IMR-90 (cell line): Measurements from ENCODE around the gene NLGN1. TPM values are rescaled to one million over a fixed set of nuclear protein-coding genes. Genes with fewer than 3 reads are reported as not detected.

Experiments used
- ATAC-seq: fragments of 200-7000 bp; cut with Tn5 transposase; 2 replicates; pipeline ENCODE4 v1.9.1; 2020; ENCODE audit warnings: low read depth, mild to moderate bottlenecking, moderate library complexity
- BruUV-seq: library from RNA; stranded (reverse); fragments of 400-500 nt; replicated peaks from 2 replicates; lab custom pipeline; 2021; lab: Mats Ljungman, UMichigan
- CTCF ChIA-PET: fragments of 300-600 bp; formaldehyde crosslinking; extraction: SDS; loops from one replicate; lab custom pipeline; 2021; ENCODE audit warnings: antibody characterized with exemption; lab: Yijun Ruan, JAX
- POLR2A ChIA-PET: fragments of 300-600 bp; sonication (Branson Sonifier 250); formaldehyde crosslinking; loops from one replicate; lab custom pipeline; 2022; ENCODE audit warnings: antibody characterized with exemption; ENCODE audit not compliant: unreplicated experiment; lab: Charles Lee
- DNase-seq: peaks from one replicate; pipeline ENCODE4 v3.0.0; 2013
- H2AFZ ChIP-seq: replicated peaks from 2 replicates; pipeline ENCODE3; 2013; ENCODE audit warnings: low read length, mild to moderate bottlenecking; ENCODE audit not compliant: poor library complexity
- H2AK5ac ChIP-seq: 2 replicates; pipeline ENCODE4 v1.6.1; 2013; ENCODE audit warnings: low read depth, low read length, inconsistent platforms
- H2AK9ac ChIP-seq: replicated peaks from 2 replicates; pipeline ENCODE3; 2013; ENCODE audit warnings: mild to moderate bottlenecking, low read depth, low read length, moderate library complexity; ENCODE audit not compliant: poor library complexity
- H2BK120ac ChIP-seq: 2 replicates; pipeline ENCODE4 v1.6.1; 2013; ENCODE audit warnings: low read depth, low read length, inconsistent platforms
- H2BK15ac ChIP-seq: 3 replicates; pipeline ENCODE4 v1.6.1; 2013; ENCODE audit warnings: low read depth, low read length, inconsistent platforms
- H2BK20ac ChIP-seq: 2 replicates; pipeline ENCODE4 v1.6.1; 2013; ENCODE audit warnings: low read depth, mild to moderate bottlenecking, inconsistent platforms, low read length, moderate library complexity
- H2BK5ac ChIP-seq: 2 replicates; pipeline ENCODE4 v1.6.1; 2013; ENCODE audit warnings: mild to moderate bottlenecking, low read depth, low read length, inconsistent platforms; ENCODE audit not compliant: poor library complexity, severe bottlenecking
- H3K14ac ChIP-seq: replicated peaks from 2 replicates; pipeline ENCODE4 v1.6.1; 2013; ENCODE audit warnings: low read depth, low read length, inconsistent platforms
- H3K18ac ChIP-seq: 2 replicates; pipeline ENCODE4 v1.6.1; 2013; ENCODE audit warnings: low read depth, low read length, control low read depth
- H3K23ac ChIP-seq: 2 replicates; pipeline ENCODE4 v1.6.1; 2013; ENCODE audit warnings: low read depth, low read length, inconsistent platforms
- H3K27ac ChIP-seq: 2 replicates; pipeline ENCODE4 v1.5.1; 2013; ENCODE audit warnings: mild to moderate bottlenecking, control low read depth, low read length; ENCODE audit not compliant: insufficient read depth
- H3K27me3 ChIP-seq: 2 replicates; pipeline ENCODE4 v1.6.1; 2013; ENCODE audit warnings: low read length; ENCODE audit not compliant: control insufficient read depth, insufficient read depth
- H3K36me3 ChIP-seq: 2 replicates; pipeline ENCODE4 v1.6.1; 2013; ENCODE audit warnings: low read length, mixed read lengths; ENCODE audit not compliant: control insufficient read depth, insufficient read depth
- H3K4ac ChIP-seq: 2 replicates; pipeline ENCODE4 v1.6.1; 2013; ENCODE audit warnings: low read depth, low read length, inconsistent platforms
- H3K4me1 ChIP-seq: 2 replicates; pipeline ENCODE4 v1.6.1; 2013; ENCODE audit warnings: low read length, mixed read lengths; ENCODE audit not compliant: control insufficient read depth, insufficient read depth
- H3K4me2 ChIP-seq: 2 replicates; pipeline ENCODE4 v1.6.1; 2013; ENCODE audit warnings: low read depth, mild to moderate bottlenecking, control low read depth, low read length, moderate library complexity
- H3K4me3 ChIP-seq: 2 replicates; pipeline ENCODE4 v1.5.1; 2013; ENCODE audit warnings: low read depth, mild to moderate bottlenecking, control low read depth, low read length, moderate library complexity; ENCODE audit not compliant: insufficient read depth
- H3K56ac ChIP-seq: 2 replicates; pipeline ENCODE4 v1.6.1; 2013; ENCODE audit warnings: low read length, inconsistent platforms; ENCODE audit not compliant: insufficient read depth; ENCODE audit errors: extremely low read depth
- H3K79me1 ChIP-seq, 2 experiments: 2 replicates each; pipeline ENCODE4 v1.6.1; 2013; ENCODE audit warnings: low read length in 2 of 2, inconsistent platforms in 1 of 2, low read depth in 1 of 2
- H3K9ac ChIP-seq: 2 replicates; pipeline ENCODE4 v1.6.1; 2013; ENCODE audit warnings: low read depth, low read length, control low read depth
- H3K9me1 ChIP-seq: 2 replicates; pipeline ENCODE4 v1.6.1; 2013; ENCODE audit warnings: low read length, inconsistent platforms; ENCODE audit not compliant: insufficient read depth
- H3K9me3 ChIP-seq: 2 replicates; pipeline ENCODE4 v1.6.1; 2013; ENCODE audit warnings: low read length; ENCODE audit not compliant: control insufficient read depth, insufficient read depth
- H4K20me1 ChIP-seq: 2 replicates; pipeline ENCODE4 v1.6.1; 2013; ENCODE audit warnings: low read length, inconsistent platforms; ENCODE audit not compliant: insufficient read depth
- H4K5ac ChIP-seq: 2 replicates; pipeline ENCODE4 v1.6.1; 2013; ENCODE audit warnings: mild to moderate bottlenecking, low read depth, low read length, control low read depth
- H4K8ac ChIP-seq, 2 experiments: 2 replicates each; pipeline ENCODE4 v1.6.1; 2013; ENCODE audit warnings: low read depth in 2 of 2, low read length in 2 of 2, control low read depth in 1 of 2, inconsistent platforms in 1 of 2
- H4K91ac ChIP-seq: 2 replicates; pipeline ENCODE4 v1.6.1; 2013; ENCODE audit warnings: low read depth, low read length, inconsistent platforms; ENCODE audit not compliant: insufficient read depth
- CEBPB ChIP-seq: IDR thresholded peaks from 2 replicates; pipeline ENCODE4 v1.6.1; 2012; ENCODE audit warnings: low read depth, low read length, improper control_type of control experiment
- FOS ChIP-seq: fragments of 150-350 bp; IDR thresholded peaks from 2 replicates; pipeline ENCODE4 v1.6.1; 2016; ENCODE audit warnings: low read depth, low read length
- RCOR1 ChIP-seq: IDR thresholded peaks from 2 replicates; pipeline ENCODE4 v1.6.1; 2012; ENCODE audit warnings: mild to moderate bottlenecking, low read length, improper control_type of control experiment; ENCODE audit not compliant: insufficient replicate concordance
- WGBS, 2 experiments: methylation state at CpG; one replicate each; pipeline versions ENCODE4 v1.1.5 to v1.1.7; 2013; ENCODE audit warnings: missing lambda C conversion rate in 2 of 2; ENCODE audit not compliant: insufficient read length in 1 of 2; ENCODE audit errors: extremely low coverage in 2 of 2; 5-methylcytosine and 5-hydroxymethylcytosine counted together
- dilution Hi-C: fragments of 300-500 bp; cut with HindIII; formaldehyde crosslinking; loops from one replicate; pipeline ENCODE4 v1.14.3; 2018; ENCODE audit warnings: low sequenced_read_pairs; ENCODE audit not compliant: unreplicated experiment
- in situ Hi-C: fragments of 300-500 bp; cut with MboI; formaldehyde crosslinking; loops from 3 replicates; pipeline ENCODE4 v1.14.3; 2019; ENCODE audit warnings: low sequenced_read_pairs, inconsistent platforms, mixed read lengths
- intact Hi-C: fragments of 100-400 bp; cut with micrococcal nuclease; formaldehyde crosslinking; loops from 2 replicates; pipeline ENCODE4 v1.10.0; 2022
- polyA plus RNA-seq, 3 experiments: library from polyadenylated mRNA; depleted of rRNA; stranded (reverse); fragments of >200 nt; gene quantifications; 2 replicates each; pipeline ENCODE4 v1.2.3, GENCODE V29; 2012; ENCODE audit warnings: low replicate concordance in 1 of 3
- total RNA-seq: library from RNA; depleted of rRNA; stranded (reverse); fragments of >200 nt; gene quantifications from 2 replicates; pipeline ENCODE4 v1.2.3, GENCODE V29; 2012

The NLGN1 gene
- total and polyA plus RNA-seq, 2 of the 4 experiments (the other 2 are of a cell fraction) = 1.8 to 12.5 TPM

DNA sequence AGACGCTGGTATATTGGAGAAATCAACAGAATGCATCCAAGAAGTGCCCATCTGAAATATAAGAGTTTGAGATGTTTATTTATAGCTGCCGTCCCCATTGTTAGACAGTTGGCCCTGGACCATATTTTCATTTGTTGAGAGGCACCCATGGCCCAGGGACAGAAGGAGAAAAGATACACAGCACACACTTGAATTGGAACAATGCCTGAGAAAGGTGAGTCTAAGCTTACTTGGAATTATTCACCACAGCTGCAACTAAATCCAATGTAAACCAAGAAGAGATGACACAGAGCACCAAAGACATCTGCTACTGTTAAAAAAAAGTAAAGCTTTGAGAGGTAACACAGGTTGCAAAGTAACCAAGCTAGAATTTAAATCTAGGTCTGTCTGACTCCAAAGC, 936.1 kb downstream of the NLGN1 start:
- Histone ChIP-seq H3K9ac (no peak overlapping the region), H2AK5ac (no peak overlapping the region), H3K4me1 (0 out of 2 replicates have a peak, but pooled peaks cover 3% of the 10 kb centered on the region), H4K8ac (no peak overlapping the region), H3K4me2 (no peak overlapping the region), H3K14ac (no peak overlapping the region), H3K56ac (no peak overlapping the region), H3K23ac (no peak overlapping the region), H3K9me3 (no peaks in the 10 kb centered on the region), H3K27me3 (no peaks in the 10 kb centered on the region), H4K5ac (no peak overlapping the region), H2BK15ac (no peak overlapping the region), H3K4ac (no peak overlapping the region), H2BK20ac (no peak overlapping the region), H3K79me1 (no peaks in the 10 kb centered on the region), H4K91ac (no peak overlapping the region), H2BK5ac (no peak overlapping the region), H4K20me1 (no peaks in the 10 kb centered on the region), H3K27ac (no peak overlapping the region), H3K4me3 (no peak overlapping the region), H3K36me3 (no peaks in the 10 kb centered on the region), H3K9me1 (no peaks in the 10 kb centered on the region), H2AK9ac (no peak overlapping the region), H3K18ac (no peak overlapping the region), H2BK120ac (no peak overlapping the region), H2AFZ (no peak overlapping the region)
- BruUV-seq = no TSS peak
- intact Hi-C loops = no loop called here
- no peak for ATAC-seq
- in situ Hi-C loops = no loop called here
- 100% methylated on average over 1 of the region's 2 CpGs; no CpG with 5 or more reads in 1 of the 2 experiments for WGBS, 2 experiments
- TF ChIP-seq CEBPB = no peak
- TF ChIP-seq RCOR1 = no peak
- no peak for TF ChIP-seq FOS
- POLR2A ChIA-PET = no interaction called here
- CTCF ChIA-PET = no interaction called here
- peak; percentile 25 for DNase-seq
- dilution Hi-C loops = no loop called here
